Keratinocyte (primary cell): ENCODE results near the gene TMEM86A. TPM values are rescaled to one million over a fixed set of nuclear protein-coding genes. Genes with fewer than 3 reads are reported as not detected.

ENCODE experiments used
- DNase-seq: peaks from one replicate; pipeline ENCODE4 v3.0.0-alpha.2; 2011; ENCODE audit warnings: low read depth, missing footprints, low spot score
- FAIRE-seq: peaks from 2 replicates; lab custom pipeline; 2011; peaks lifted over from hg19 to GRCh38; lab: Jason Lieb, UNC
- H2AFZ ChIP-seq: 2 replicates; pipeline ENCODE4 v1.6.0; 2012; ENCODE audit warnings: low read length, control low read depth, inconsistent platforms; ENCODE audit not compliant: control insufficient read depth
- H3K27ac ChIP-seq: 2 replicates; pipeline ENCODE4 v1.5.1; 2011; ENCODE audit warnings: low read length; ENCODE audit not compliant: control insufficient read depth, insufficient read depth
- H3K27me3 ChIP-seq: 3 replicates; pipeline ENCODE4 v1.6.0; 2011; ENCODE audit warnings: low read length; ENCODE audit not compliant: control insufficient read depth, insufficient read depth; ENCODE audit errors: extremely low read depth
- H3K36me3 ChIP-seq, 2 experiments: 2 replicates in 1 of 2; 3 replicates in 1 of 2; pipeline ENCODE4 v1.5.1; 2011; ENCODE audit warnings: low read length in 2 of 2, mild to moderate bottlenecking in 1 of 2; ENCODE audit not compliant: control insufficient read depth in 2 of 2, insufficient read depth in 2 of 2; ENCODE audit errors: extremely low read depth in 1 of 2
- H3K4me1 ChIP-seq: 3 replicates; pipeline ENCODE4 v1.5.1; 2011; ENCODE audit warnings: low read length; ENCODE audit not compliant: control insufficient read depth, insufficient read depth; ENCODE audit errors: extremely low read depth
- H3K4me2 ChIP-seq: 3 replicates; pipeline ENCODE4 v1.6.0; 2011; ENCODE audit warnings: low read depth, low read length; ENCODE audit not compliant: control insufficient read depth, insufficient read depth; ENCODE audit errors: extremely low read depth
- H3K4me3 ChIP-seq, 3 experiments: fragments of 200-600 bp in 1 of 3; sonication (generic) in 1 of 3; 2 replicates in 2 of 3; 3 replicates in 1 of 3; pipeline ENCODE4 v1.5.1; 2011 to 2016; ENCODE audit warnings: low read length in 3 of 3, mild to moderate bottlenecking in 3 of 3, control low read depth in 2 of 3, inconsistent platforms in 1 of 3, low read depth in 1 of 3, mixed read lengths in 1 of 3, mixed run types in 1 of 3, moderate library complexity in 1 of 3; ENCODE audit not compliant: control insufficient read depth in 2 of 3, insufficient read depth in 2 of 3; ENCODE audit errors: extremely low read depth in 1 of 3
- H3K79me2 ChIP-seq: 2 replicates; pipeline ENCODE4 v1.6.0; 2012; ENCODE audit warnings: low read length; ENCODE audit not compliant: control insufficient read depth, insufficient read depth
- H3K9ac ChIP-seq: 3 replicates; pipeline ENCODE4 v1.6.0; 2011; ENCODE audit warnings: low read length; ENCODE audit not compliant: control insufficient read depth, insufficient read depth; ENCODE audit errors: extremely low read depth
- H3K9me1 ChIP-seq: 3 replicates; pipeline ENCODE4 v1.6.0; 2011; ENCODE audit warnings: low read length; ENCODE audit not compliant: control insufficient read depth, insufficient read depth; ENCODE audit errors: extremely low read depth
- H3K9me3 ChIP-seq: 2 replicates; pipeline ENCODE4 v1.5.1; 2012; ENCODE audit warnings: low read depth, low read length; ENCODE audit not compliant: control insufficient read depth
- H4K20me1 ChIP-seq: 3 replicates; pipeline ENCODE4 v1.6.0; 2011; ENCODE audit warnings: low read length; ENCODE audit not compliant: control insufficient read depth, insufficient read depth; ENCODE audit errors: extremely low read depth
- EZH2 ChIP-seq: IDR thresholded peaks from one replicate; pipeline ENCODE4 v1.6.1; 2012; ENCODE audit warnings: inconsistent platforms, mild to moderate bottlenecking, low read length, moderate library complexity
- dilution Hi-C: fragments of 300-500 bp; cut with MboI; formaldehyde crosslinking; loops from one replicate; pipeline ENCODE4 v1.7.0; 2020; ENCODE audit warnings: low sequenced_read_pairs; ENCODE audit not compliant: extremely low pct_ligation_motif_present
- polyA plus RNA-seq, 5 experiments: library from polyadenylated mRNA; depleted of rRNA in 3 of 5; stranded (reverse) in 3 of 5; stranded (forward) in 1 of 5; unstranded in 1 of 5; fragments of >200 nt; gene quantifications; 1 replicate in 1 of 5; 2 replicates in 3 of 5; 3 replicates in 1 of 5; pipeline versions ENCODE4 v1.2.1 to v1.2.3, GENCODE V29; 2011 to 2012; ENCODE audit warnings: missing spikeins in 2 of 5, low read depth in 1 of 5, low replicate concordance in 1 of 5
- TF ChIP-seq, protein P1 (sequence below), 3 experiments: IDR thresholded peaks in 1 of 3; conservative IDR thresholded peaks in 1 of 3; optimal IDR thresholded peaks in 1 of 3; 2 replicates in 2 of 3; 3 replicates in 1 of 3; pipeline versions ENCODE3 to v1.5.1; 2011; ENCODE audit warnings: low read length in 3 of 3, mild to moderate bottlenecking in 3 of 3, moderate library complexity in 2 of 3, control low read depth in 1 of 3, inconsistent platforms in 1 of 3; ENCODE audit not compliant: insufficient read depth in 2 of 3; ENCODE audit errors: extremely low read depth in 1 of 3

Gene TMEM86A
- polyA plus RNA-seq, 1 donor (not counting 4 experiments of a cell fraction or from before 2014, with no cell fraction given), result 2.5 TPM

GRCh38 chr11:18713646-18714442 lies 15.3 kb downstream of the TMEM86A start:
- DNase-seq (no peak), FAIRE-seq (no peak)
- H3K27me3 ChIP-seq, result no peaks in the 10 kb centered on the region
- H3K36me3 ChIP-seq, result no peaks in the 10 kb centered on the region
- dilution Hi-C loops, result no loop called here
- no peaks in the 10 kb centered on the region for H3K4me1 ChIP-seq
- H2AFZ ChIP-seq, result no peak overlapping the region
- no peaks in the 10 kb centered on the region for H3K9me1 ChIP-seq
- no peaks in the 10 kb centered on the region for H3K9me3 ChIP-seq
- H4K20me1 ChIP-seq, result no peaks in the 10 kb centered on the region
- no peak overlapping the region for H3K9ac ChIP-seq
- H3K27ac ChIP-seq, result no peak overlapping the region
- no peak overlapping the region for H3K4me3 ChIP-seq
- H3K79me2 ChIP-seq, result no peaks in the 10 kb centered on the region
- TF ChIP-seq EZH2, result no peak
- TF ChIP-seq, protein P1, sequence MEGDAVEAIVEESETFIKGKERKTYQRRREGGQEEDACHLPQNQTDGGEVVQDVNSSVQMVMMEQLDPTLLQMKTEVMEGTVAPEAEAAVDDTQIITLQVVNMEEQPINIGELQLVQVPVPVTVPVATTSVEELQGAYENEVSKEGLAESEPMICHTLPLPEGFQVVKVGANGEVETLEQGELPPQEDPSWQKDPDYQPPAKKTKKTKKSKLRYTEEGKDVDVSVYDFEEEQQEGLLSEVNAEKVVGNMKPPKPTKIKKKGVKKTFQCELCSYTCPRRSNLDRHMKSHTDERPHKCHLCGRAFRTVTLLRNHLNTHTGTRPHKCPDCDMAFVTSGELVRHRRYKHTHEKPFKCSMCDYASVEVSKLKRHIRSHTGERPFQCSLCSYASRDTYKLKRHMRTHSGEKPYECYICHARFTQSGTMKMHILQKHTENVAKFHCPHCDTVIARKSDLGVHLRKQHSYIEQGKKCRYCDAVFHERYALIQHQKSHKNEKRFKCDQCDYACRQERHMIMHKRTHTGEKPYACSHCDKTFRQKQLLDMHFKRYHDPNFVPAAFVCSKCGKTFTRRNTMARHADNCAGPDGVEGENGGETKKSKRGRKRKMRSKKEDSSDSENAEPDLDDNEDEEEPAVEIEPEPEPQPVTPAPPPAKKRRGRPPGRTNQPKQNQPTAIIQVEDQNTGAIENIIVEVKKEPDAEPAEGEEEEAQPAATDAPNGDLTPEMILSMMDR (optimal IDR thresholded peaks at IDR 0.05 in 1 of 3, IDR thresholded peaks at IDR 0.05 in 1 of 3, conservative IDR thresholded peaks at IDR 0.05 in 1 of 3; ENCODE audit: extremely low read depth in 1 of 3, insufficient read depth in 2 of 3, low read length in 3 of 3), result no peak
- no peak overlapping the region for H3K4me2 ChIP-seq

DNA sequence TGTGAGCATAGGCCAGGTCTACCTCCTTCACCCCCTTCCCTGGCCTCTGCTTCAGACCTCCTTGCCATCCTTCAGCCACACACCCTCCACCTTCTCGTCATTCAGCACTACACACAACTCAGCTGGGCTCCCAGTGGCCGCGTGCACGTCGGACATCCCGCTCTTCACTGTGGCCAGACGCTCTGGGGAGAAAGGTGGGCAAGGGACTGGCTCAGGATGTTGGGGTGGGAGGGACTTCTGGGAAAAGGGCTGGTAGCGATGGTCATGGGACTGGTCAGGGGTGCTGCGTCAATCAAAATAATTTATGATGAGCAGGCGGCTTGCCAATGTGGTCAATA lies 15.8 kb downstream of the TMEM86A start:
- Histone ChIP-seq H3K9me3 (no peaks in the 10 kb centered on the region), H3K4me1 (no peaks in the 10 kb centered on the region)
- TF ChIP-seq, protein P1 (optimal IDR thresholded peaks at IDR 0.05 in 1 of 3, IDR thresholded peaks at IDR 0.05 in 1 of 3, conservative IDR thresholded peaks at IDR 0.05 in 1 of 3; ENCODE audit: extremely low read depth in 1 of 3, insufficient read depth in 2 of 3, low read length in 3 of 3), result no peak
- TF ChIP-seq EZH2, result no peak

More for the DNA sequence above, 15.8 kb downstream of the TMEM86A start:
- H3K27ac ChIP-seq, result no peak overlapping the region
- no peaks in the 10 kb centered on the region for H3K79me2 ChIP-seq
- H3K9ac ChIP-seq, result no peak overlapping the region
- H3K27me3 ChIP-seq, result no peaks in the 10 kb centered on the region
- no peaks in the 10 kb centered on the region for H3K36me3 ChIP-seq
- no peak for DNase-seq
- H3K4me3 ChIP-seq, result no peak overlapping the region
- no peaks in the 10 kb centered on the region for H3K9me1 ChIP-seq
- no peak for FAIRE-seq
- H4K20me1 ChIP-seq, result no peaks in the 10 kb centered on the region
- dilution Hi-C loops, result no loop called here
- H3K4me2 ChIP-seq, result no peak overlapping the region
- no peak overlapping the region for H2AFZ ChIP-seq
